Measurements from ENCODE around the gene NR3C1.

NR3C1 gene

DNA sequence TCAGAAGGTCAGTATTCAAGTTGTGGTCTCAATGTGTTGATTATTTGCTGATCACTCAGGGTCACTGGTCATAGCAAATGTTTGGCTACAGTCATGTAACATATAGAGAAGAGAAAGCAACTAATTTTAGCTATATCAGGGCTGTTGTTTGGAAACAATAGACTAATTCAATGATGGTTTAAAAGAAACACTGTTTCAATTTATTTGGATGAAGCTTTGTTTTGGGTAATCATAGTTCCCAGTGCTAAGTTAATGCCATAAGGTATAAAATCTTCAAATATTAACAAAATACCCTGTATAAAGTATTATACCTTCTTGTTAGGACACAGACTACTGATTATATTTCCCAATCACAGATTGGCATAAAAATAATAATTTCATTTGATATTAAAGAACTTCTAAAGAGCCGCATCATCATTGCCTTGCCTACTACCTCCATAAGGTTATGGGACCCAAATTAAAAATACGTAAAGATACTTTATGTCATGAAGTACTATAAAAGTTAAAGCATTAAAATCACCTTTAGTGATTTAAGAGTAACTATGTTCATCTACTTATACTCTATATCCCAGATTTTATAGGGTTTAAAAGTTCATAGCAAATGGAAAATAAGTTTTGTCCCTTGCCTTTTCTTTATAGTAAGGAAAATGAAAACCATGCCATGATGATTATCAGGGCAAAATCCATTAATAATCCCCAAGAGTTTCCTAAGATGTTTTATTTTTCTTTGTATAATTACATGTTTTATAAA lies 6.0 kb downstream of the NR3C1 start:
- DNase-seq, result no peak

- no peak for DNase-seq
Measured at GRCh38 chr5:143396353-143396940, 7.0 kb downstream of the NR3C1 start.

DNA sequence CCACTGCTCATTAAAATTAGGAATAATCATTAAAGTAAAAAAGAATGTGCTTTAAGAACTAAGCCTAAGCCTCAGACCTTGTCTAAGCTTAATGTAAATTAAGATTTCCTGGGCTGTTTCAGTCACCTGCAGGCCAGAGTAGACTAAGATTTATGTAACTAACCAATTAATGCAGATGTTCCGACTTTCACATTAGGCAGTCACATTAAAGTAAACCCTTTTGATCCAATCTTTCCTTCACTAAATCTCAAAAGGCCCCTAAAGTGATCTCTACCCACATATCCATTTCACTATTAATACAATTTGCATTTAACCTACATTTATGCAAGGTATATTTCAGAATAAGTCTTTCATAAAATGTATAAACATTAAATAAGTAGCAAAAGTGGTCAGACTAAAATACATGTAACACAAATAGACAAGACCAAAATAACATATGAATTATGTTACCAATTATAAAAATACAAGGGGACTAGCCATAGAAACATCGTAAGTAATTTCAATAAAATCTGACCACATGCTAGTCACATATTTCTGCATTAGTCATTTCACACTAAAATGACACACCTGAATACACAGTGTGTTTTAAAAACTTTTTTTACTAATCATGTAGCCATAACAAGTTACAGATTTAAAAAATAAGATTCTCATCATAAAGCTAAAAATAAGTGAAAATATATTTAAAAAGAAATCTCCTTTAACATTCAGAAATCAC lies 7.7 kb downstream of the NR3C1 start:
- no peak for DNase-seq

- DNase-seq, result no peak
Measured at GRCh38 chr5:143393524-143393923, 10.0 kb downstream of the NR3C1 start.

DNA sequence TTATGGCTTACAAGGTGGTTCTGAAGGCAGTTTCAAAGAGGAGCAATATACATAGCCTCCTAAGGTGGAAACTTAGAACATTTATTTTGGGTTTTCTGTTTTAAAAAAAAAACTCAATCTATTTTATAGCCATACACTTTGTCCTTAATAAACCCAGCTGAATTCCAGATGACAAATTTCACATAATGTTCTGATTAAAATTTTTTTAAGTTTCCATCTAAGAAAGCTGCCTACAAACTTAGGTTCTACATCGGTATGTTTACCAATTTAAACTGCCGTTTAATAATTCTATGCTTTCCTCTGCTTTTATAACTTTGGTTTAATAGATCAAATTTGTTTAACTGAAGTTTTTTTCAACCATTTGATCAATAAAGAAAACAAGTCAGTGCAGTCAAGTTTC lies 12.5 kb downstream of the NR3C1 start:
- no peak for DNase-seq

GRCh38 chr5:143390258-143390657 lies 13.2 kb downstream of the NR3C1 start:
- no peak for DNase-seq

DNA sequence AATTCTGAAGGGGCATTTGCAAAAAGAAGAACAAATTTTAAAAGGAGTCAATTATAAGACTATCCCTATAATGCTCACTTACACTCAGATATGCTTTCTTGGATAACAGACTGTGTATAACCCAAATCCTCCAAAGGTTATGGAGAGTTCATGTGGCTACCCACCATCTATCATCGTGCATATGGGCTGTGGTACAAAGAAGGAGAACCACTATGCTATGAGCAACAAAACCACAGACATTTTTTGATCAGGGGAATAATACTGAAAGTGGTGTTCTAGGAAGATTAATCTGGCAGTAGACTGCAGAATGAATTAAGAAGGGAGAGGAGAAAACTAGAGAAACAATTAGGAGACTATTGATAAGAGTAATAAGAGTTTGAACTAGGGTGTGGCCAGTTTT lies 16.8 kb downstream of the NR3C1 start:
- no peak for DNase-seq

- DNase-seq, result no peak
Measured at GRCh38 chr5:143384865-143385657, 18.4 kb downstream of the NR3C1 start.

- no peak for DNase-seq
Measured at GRCh38 chr5:143383988-143384387, 19.5 kb downstream of the NR3C1 start.

- DNase-seq, result no peak
Measured at GRCh38 chr5:143379606-143380005, 23.9 kb downstream of the NR3C1 start.

- no peak for DNase-seq
Measured at GRCh38 chr5:143376911-143377813, 26.3 kb downstream of the NR3C1 start.

DNA sequence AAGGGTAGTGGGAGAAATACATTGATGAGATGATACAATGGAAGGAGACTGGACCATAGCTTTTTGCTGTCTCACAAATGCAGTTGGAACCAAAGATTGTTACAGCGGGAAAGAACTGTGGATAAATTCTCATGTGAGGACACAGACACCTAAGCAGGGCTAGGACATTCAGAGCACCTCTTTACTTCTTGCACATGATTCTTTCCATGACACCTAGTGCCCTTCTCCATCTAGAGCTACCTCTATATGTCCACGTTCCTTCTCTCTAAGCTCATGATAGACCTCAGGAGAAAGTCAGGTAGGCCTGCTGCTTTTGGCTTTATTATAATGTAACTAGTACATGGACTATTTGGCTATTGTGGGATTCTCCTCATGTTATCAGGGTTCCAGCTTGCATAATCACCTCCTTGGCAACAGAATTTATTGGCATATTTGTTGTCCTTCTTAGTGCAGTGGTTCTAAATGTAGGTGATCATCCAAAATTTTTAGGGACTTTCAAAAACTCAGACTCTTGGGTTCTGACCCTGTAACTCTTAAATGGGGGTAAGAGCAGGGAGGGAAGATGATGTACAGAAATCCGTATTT lies 27.2 kb downstream of the NR3C1 start:
- DNase-seq, result no peak

- no peak for DNase-seq
Measured at GRCh38 chr5:143374496-143375217, 28.8 kb downstream of the NR3C1 start.

DNA sequence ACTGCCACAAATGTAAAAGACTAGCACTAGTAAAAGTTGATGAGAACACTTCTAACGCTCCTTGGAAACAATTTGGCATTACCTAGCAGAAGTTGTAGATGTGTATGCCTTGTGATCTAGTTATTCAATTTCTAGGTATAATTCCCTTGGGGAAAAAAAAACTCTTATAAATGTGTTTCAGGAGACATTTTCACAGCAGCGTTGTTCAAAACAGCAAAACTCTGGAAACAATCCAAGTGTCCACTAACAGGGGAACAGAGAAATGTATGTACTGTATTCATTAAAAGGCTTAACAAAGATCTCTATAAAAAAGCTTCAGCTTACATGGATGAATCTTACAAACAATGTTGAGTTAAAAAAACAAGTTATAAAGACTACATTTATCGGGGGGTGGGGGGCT lies 30.4 kb downstream of the NR3C1 start:
- DNase-seq, result no peak

DNA sequence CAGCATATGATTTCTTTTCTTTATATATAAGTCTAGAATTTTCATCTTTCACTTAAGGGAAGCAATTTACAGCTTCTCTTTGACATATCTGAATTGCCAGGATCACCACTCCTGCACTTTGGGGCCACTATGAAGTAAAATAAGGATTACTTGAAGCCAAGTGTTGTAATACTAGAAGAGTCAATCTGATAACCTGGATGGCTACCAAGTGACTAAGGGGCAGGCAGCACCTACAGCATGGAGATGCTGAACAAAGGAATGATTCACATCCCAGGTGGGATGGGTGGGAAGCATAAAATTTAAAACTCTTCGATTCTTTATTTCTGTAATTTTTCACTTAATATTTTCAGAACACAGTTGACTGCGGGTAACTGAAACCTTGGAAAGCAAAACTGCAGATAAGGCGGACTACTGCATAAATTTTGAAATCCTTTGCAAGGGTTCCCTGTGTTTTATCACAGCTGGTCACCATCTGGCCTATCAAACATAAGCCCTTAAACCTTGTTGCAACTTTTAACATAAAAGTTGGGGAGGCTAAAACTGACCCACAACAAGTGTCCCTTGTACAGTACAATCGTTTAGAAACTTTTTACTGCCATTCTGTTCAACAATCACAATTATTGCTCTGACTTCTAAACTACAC lies 31.2 kb downstream of the NR3C1 start:
- DNase-seq, result no peak

DNA sequence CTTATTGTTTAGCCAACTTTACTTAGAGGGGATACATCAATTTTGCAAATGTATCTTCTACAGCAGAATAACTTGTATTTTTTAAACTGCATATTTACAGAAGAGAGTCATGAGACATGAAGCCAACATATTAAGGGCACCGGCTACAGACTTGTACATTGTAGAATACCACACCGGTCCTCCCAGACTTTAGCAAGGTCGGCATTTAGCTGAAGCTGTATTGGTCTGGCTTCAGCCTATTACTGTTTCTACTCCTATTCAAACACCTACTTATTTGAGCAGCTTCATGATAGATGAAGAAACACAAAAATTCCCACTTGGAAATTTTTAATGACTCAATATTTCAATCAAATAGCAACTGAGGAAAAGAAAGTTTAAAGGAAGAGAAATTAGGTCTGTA lies 33.0 kb downstream of the NR3C1 start:
- DNase-seq, result no peak

- DNase-seq, result no peak
Measured at GRCh38 chr5:143364061-143364460, 39.4 kb downstream of the NR3C1 start.

DNA sequence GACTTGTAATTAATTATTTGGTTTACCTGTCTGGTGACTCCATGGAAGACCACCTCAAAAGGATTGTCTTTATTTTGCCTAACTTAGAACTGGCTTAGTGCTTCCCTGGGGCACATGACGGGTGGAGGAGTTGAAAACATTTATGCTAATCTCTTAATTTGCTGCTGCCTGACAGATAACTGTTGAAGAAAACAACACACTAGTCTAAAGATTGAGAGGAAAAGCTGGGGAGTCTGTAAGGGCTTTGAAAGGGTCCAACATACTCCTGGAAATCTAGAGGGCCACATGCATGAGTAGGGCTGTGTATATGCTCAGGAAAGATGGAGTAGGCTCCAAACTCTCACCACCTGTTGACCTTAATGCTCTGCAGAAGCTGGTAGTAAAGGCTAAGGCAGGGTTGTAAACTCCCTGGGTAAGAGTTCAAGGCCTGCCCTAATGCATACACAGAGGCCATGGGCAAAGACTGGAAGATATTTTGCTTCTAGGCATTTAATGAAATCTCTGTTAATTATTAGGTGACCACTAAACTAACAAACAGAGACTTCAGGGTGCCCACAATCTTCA lies 40.7 kb downstream of the NR3C1 start:
- DNase-seq, result no peak

GRCh38 chr5:143361438-143361837 lies 42.0 kb downstream of the NR3C1 start:
- no peak for DNase-seq

- no peak for DNase-seq
Measured at GRCh38 chr5:143360755-143361154, 42.7 kb downstream of the NR3C1 start.
